Testis (tissue), 3 donors: ENCODE data around the gene PTP4A2. TPM values are rescaled to one million over a fixed set of nuclear protein-coding genes. Genes with fewer than 3 reads are reported as not detected.

Experiments used
- DNase-seq: peaks from one replicate; pipeline ENCODE4 v3.0.0-alpha.2; 2019
- H3K27ac ChIP-seq, 2 donors: fragments of 200-600 bp; sonication (generic); one replicate each; pipeline ENCODE4 v1.5.1; 2019
- H3K27me3 ChIP-seq: fragments of 200-600 bp; sonication (generic); one replicate; pipeline ENCODE4 v1.5.1; 2019
- H3K36me3 ChIP-seq: fragments of 200-600 bp; sonication (generic); one replicate; pipeline ENCODE4 v1.5.1; 2017; ENCODE audit warnings: low read depth; ENCODE audit errors: missing control alignments
- H3K4me1 ChIP-seq: fragments of 200-600 bp; sonication (generic); one replicate; pipeline ENCODE4 v1.5.1; 2019
- H3K4me3 ChIP-seq, 2 donors: fragments of 200-600 bp; sonication (generic); one replicate each; pipeline ENCODE4 v1.5.1; 2017 to 2019
- H3K9me3 ChIP-seq: fragments of 200-600 bp; sonication (generic); one replicate; pipeline ENCODE4 v1.5.1; 2017
- CTCF ChIP-seq, 3 experiments: fragments of 450-650 bp in 2 of 3; fragments of 200-600 bp in 1 of 3; sonication (generic) in 1 of 3; IDR thresholded peaks; one replicate each; pipeline ENCODE4 v1.5.1; 2016 to 2019; ENCODE audit warnings: antibody characterized with exemption in 3 of 3, mild to moderate bottlenecking in 2 of 3, moderate library complexity in 1 of 3
- POLR2A ChIP-seq: fragments of 450-650 bp; IDR thresholded peaks from one replicate; pipeline ENCODE4 v1.6.1; 2017; ENCODE audit warnings: antibody characterized with exemption, mild to moderate bottlenecking, moderate library complexity
- WGBS, 2 donors: methylation state at CpG; one replicate each; pipeline ENCODE4 v1.1.5; 2018; 5-methylcytosine and 5-hydroxymethylcytosine counted together
- intact Hi-C: fragments of 100-400 bp; cut with DNase I; formaldehyde crosslinking; loops from one replicate; pipeline ENCODE4 v1.15.1; 2023; ENCODE audit warnings: low total_unique reads
- polyA plus RNA-seq: library from polyadenylated mRNA; stranded (reverse); fragments of 350-450 nt; fragmentation: Illumina TruSeq; extraction: RNeasy Lipid Tissue Mini Kit (QIAGEN cat#74804); gene quantifications from one replicate; pipeline ENCODE4 v1.2.3, GENCODE V29; 2014; ENCODE audit warnings: low read depth, low replicate concordance; ENCODE audit not compliant: insufficient read depth
- total RNA-seq, 2 donors: library from RNA; depleted of rRNA; stranded (reverse); fragments of >200 nt; gene quantifications; one replicate each; pipeline ENCODE4 v1.2.3, GENCODE V29; 2016

PTP4A2 gene
- total and polyA plus RNA-seq, 3 donors from 2014 or later, result 137 to 305 (median 189) TPM

GRCh38 chr1:31977385-31978131, 39.4 kb upstream of the PTP4A2 start:
- 65 to 76% methylated on average over 6 of the region's 6 CpGs for WGBS, 2 donors
- Histone ChIP-seq H3K36me3 (no peaks in the 10 kb centered on the region), H3K4me1 (no peaks in the 10 kb centered on the region), H3K4me3 (no peak overlapping the region), H3K27ac (no peak overlapping the region), H3K27me3 (no peaks in the 10 kb centered on the region), H3K9me3 (no peaks in the 10 kb centered on the region)
- TF ChIP-seq POLR2A, result no peak
- no peak for TF ChIP-seq CTCF (IDR thresholded peaks at IDR 0.05)
- intact Hi-C loops, result no loop called here
- DNase-seq, result no peak

GRCh38 chr1:31976401-31976800, 38.2 kb upstream of the PTP4A2 start:
- DNase-seq, result no peak
- TF ChIP-seq POLR2A, result no peak
- TF ChIP-seq CTCF (IDR thresholded peaks at IDR 0.05), result no peak
- H3K36me3 ChIP-seq, result no peaks in the 10 kb centered on the region
- H3K4me1 ChIP-seq, result no peaks in the 10 kb centered on the region
- H3K4me3 ChIP-seq, result no peak overlapping the region
- intact Hi-C loops, result no loop called here
- 77 to 92% methylated on average over 1 of the region's 1 CpG for WGBS, 2 donors
- H3K27me3 ChIP-seq, result no peaks in the 10 kb centered on the region
- H3K9me3 ChIP-seq, result no peaks in the 10 kb centered on the region
- no peak overlapping the region for H3K27ac ChIP-seq

GRCh38 chr1:31970873-31971272, 32.7 kb upstream of the PTP4A2 start:
- H3K27ac ChIP-seq, result no peak overlapping the region
- H3K36me3 ChIP-seq, result no peaks in the 10 kb centered on the region
- TF ChIP-seq CTCF (IDR thresholded peaks at IDR 0.05) (no peak), POLR2A (no peak)
- H3K4me1 ChIP-seq, result no peaks in the 10 kb centered on the region
- no peaks in the 10 kb centered on the region for H3K9me3 ChIP-seq
- H3K27me3 ChIP-seq, result no peaks in the 10 kb centered on the region
- no peak overlapping the region for H3K4me3 ChIP-seq
- no peak for DNase-seq
- 79 to 84% methylated on average over 3 of the region's 3 CpGs for WGBS, 2 donors
- intact Hi-C loops, result no loop called here

- TF ChIP-seq POLR2A (no peak), CTCF (IDR thresholded peaks at IDR 0.05) (no peak)
- H3K36me3 ChIP-seq, result no peaks in the 10 kb centered on the region
- 79 to 85% methylated on average over 8 of the region's 8 CpGs for whole genome bisulfite sequencing, 2 donors
- H3K9me3 ChIP-seq, result no peaks in the 10 kb centered on the region
- no peak overlapping the region for H3K4me3 ChIP-seq
- H3K4me1 ChIP-seq, result peaks cover 13% of the 10 kb centered on the region
- no peak overlapping the region for H3K27ac ChIP-seq
- H3K27me3 ChIP-seq, result no peaks in the 10 kb centered on the region
- no peak for DNase-seq
- intact Hi-C loops, result no loop called here
These were observed 23.4 kb upstream of the PTP4A2 start for GRCh38 chr1:31961536-31961935.
